GM12874 (cell line): ENCODE measurements around the gene CAPZB.

Experiments
- CTCF ChIP-seq: IDR thresholded peaks from 2 replicates; pipeline ENCODE4 v1.5.1; 2011; ENCODE audit warnings: low read depth, mild to moderate bottlenecking, control low read depth, low read length, moderate library complexity; ENCODE audit not compliant: insufficient read depth

CAPZB gene

GRCh38 chr1:19468397-19468956 lies 16.9 kb downstream of the CAPZB start:
- no peak for TF ChIP-seq CTCF

- TF ChIP-seq CTCF, result no peak
These were observed 17.8 kb downstream of the CAPZB start for GRCh38 chr1:19467199-19468187.

GRCh38 chr1:19466112-19466561 lies 19.2 kb downstream of the CAPZB start:
- TF ChIP-seq CTCF, result no peak

GRCh38 chr1:19465650-19466049 lies 19.7 kb downstream of the CAPZB start:
- no peak for TF ChIP-seq CTCF

GRCh38 chr1:19465123-19465522 lies 20.2 kb downstream of the CAPZB start:
- TF ChIP-seq CTCF, result no peak

GRCh38 chr1:19464696-19465095 lies 20.6 kb downstream of the CAPZB start:
- TF ChIP-seq CTCF, result no peak

- TF ChIP-seq CTCF, result no peak
These were observed 21.9 kb downstream of the CAPZB start for GRCh38 chr1:19463504-19463803.
